ENCODE results near the gene KIZ. TPM values are rescaled to one million over a fixed set of nuclear protein-coding genes. Genes with fewer than 3 reads are reported as not detected.

Gene KIZ
- total RNA-seq, 1 donor, result 19.4 TPM

GRCh38 chr20:21137078-21137477 is 11.2 kb downstream of the KIZ start:
- no peak overlapping the region for H3K4me3 ChIP-seq (ENCODE audit: low read depth, low read length)
- DNase-seq (ENCODE audit: low read depth), result no peak
- TF ChIP-seq CTCF (IDR thresholded peaks at IDR 0.05; ENCODE audit: insufficient read depth, low read length), result no peak

GRCh38 chr20:21139881-21140566 is 14.1 kb downstream of the KIZ start:
- no peak for DNase-seq (ENCODE audit: low read depth)
- TF ChIP-seq CTCF (IDR thresholded peaks at IDR 0.05; ENCODE audit: insufficient read depth, low read length), result no peak
- H3K4me3 ChIP-seq (ENCODE audit: low read depth, low read length), result no peak overlapping the region

- no peak for DNase-seq (ENCODE audit: low read depth)
- H3K4me3 ChIP-seq (ENCODE audit: low read depth, low read length), result no peak overlapping the region
- no peak for TF ChIP-seq CTCF (IDR thresholded peaks at IDR 0.05; ENCODE audit: insufficient read depth, low read length)
Measured at GRCh38 chr20:21141825-21142224, 15.9 kb downstream of the KIZ start.

- DNase-seq (ENCODE audit: low read depth), result no peak
- TF ChIP-seq CTCF (IDR thresholded peaks at IDR 0.05; ENCODE audit: insufficient read depth, low read length), result no peak
- no peak overlapping the region for H3K4me3 ChIP-seq (ENCODE audit: low read depth, low read length)
Measured at GRCh38 chr20:21143194-21143890, 17.5 kb downstream of the KIZ start.

- no peak overlapping the region for H3K4me3 ChIP-seq (ENCODE audit: low read depth, low read length)
- no peak for DNase-seq (ENCODE audit: low read depth)
- no peak for TF ChIP-seq CTCF (IDR thresholded peaks at IDR 0.05; ENCODE audit: insufficient read depth, low read length)
Measured at GRCh38 chr20:21145424-21145823, 19.5 kb downstream of the KIZ start.

GRCh38 chr20:21146215-21146614 is 20.3 kb downstream of the KIZ start:
- no peak overlapping the region for H3K4me3 ChIP-seq (ENCODE audit: low read depth, low read length)
- no peak for DNase-seq (ENCODE audit: low read depth)
- no peak for TF ChIP-seq CTCF (IDR thresholded peaks at IDR 0.05; ENCODE audit: insufficient read depth, low read length)
